ENCODE results near the gene WNK1. TPM values are rescaled to one million over a fixed set of nuclear protein-coding genes. Genes with fewer than 3 reads are reported as not detected.

Gene WNK1
- total RNA-seq, 2 donors from 2014 or later = 150 to 252 TPM

DNA sequence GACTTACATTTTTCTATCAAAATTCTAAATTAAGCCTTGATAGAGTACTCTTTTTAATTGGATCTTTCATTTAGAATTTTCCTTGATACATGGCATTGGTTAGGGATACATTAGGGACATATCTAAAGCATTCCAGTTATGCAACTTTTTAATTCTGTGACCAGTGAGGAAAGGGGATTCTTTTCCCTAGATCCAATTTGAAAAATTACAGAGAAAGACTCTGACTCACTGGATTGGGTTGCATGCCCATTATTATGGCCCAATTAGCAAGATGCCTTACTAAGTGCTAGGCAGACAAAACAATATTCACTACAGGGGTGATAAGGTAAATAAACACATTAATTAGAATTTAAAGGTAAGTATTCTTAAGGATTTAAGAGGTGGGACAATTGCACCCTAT lies 202.4 kb downstream of the WNK1 start:
- Mint-ChIP-seq H3K4me1 (peaks cover 6% of the 10 kb centered on the region), H3K9me3 (no peaks in the 10 kb centered on the region), H3K4me3 (no peak overlapping the region), H3K27me3 (no peaks in the 10 kb centered on the region), H3K27ac (no peak overlapping the region), H3K36me3 (ENCODE audit: low read depth) (no peaks in the 10 kb centered on the region)
- no peak for ATAC-seq (replicated peaks)

GRCh38 chr12:955939-956338 lies 203.6 kb downstream of the WNK1 start:
- no peak for ATAC-seq (replicated peaks)
- Mint-ChIP-seq H3K36me3 (ENCODE audit: low read depth) (no peaks in the 10 kb centered on the region), H3K4me1 (peaks cover 6% of the 10 kb centered on the region), H3K4me3 (no peak overlapping the region), H3K27ac (no peak overlapping the region), H3K27me3 (no peaks in the 10 kb centered on the region), H3K9me3 (no peaks in the 10 kb centered on the region)

DNA sequence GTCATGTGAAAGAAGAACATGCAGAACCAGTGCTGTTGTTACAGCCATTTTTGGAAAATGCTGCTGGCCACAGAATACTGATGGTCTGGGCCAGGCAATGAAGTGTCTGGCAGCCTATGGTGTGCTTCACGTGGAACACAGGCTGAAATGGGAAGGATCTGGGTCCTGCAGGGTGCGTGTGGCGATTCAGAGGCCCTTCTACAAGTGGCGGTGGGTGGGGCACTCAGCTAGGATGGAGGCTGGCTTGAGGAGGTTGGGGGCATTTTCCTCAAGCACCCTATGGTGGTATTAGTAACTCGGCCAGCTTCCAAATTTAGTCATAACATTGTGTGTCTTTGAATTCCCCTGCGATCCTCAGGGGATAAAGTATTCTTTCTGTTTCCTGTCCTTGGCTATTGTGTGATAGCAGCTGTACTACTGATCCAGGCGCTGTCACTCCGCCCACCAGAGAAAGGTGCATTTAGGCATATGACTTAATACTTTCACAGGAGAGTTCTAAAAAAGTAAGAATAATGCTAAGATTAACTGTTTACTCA lies 206.3 kb downstream of the WNK1 start:
- Mint-ChIP-seq H3K4me3 (no peak overlapping the region), H3K4me1 (peaks cover 4% of the 10 kb centered on the region), H3K36me3 (ENCODE audit: low read depth) (no peaks in the 10 kb centered on the region), H3K27me3 (no peaks in the 10 kb centered on the region), H3K27ac (no peak overlapping the region), H3K9me3 (no peaks in the 10 kb centered on the region)
- no peak for ATAC-seq (replicated peaks)

Other genes starting within 250 kb of the WNK1 start
- gene NINJ2, start 89.1 kb upstream of the WNK1 start, total RNA-seq = 10 to 100 TPM in 1 of 2 donors, 1 to 10 TPM in 1; 9.2 to 19.9 TPM
- 1 to 10 TPM; 5.1 to 9.3 TPM for gene RAD52, start 197.1 kb downstream of the WNK1 start, total RNA-seq
- gene ERC1, start 238.6 kb downstream of the WNK1 start, total RNA-seq = 10 to 100 TPM; 25.8 to 31.9 TPM

All from activated T-helper 17 cell treated with anti-CD3 and anti-CD28 coated beads, Interleukin-2, amount 50 U/mL, for 72 hours (primary cell).